CD4-positive, alpha-beta T cell treated with Interleukin-6 for 4 hours (primary cell): ENCODE results near the gene CMTM1.
A peak's percentile ranks its signal among the peaks of the same experiment; 100 is the strongest.

Experiments
- DNase-seq: peaks from one replicate; pipeline ENCODE4 v3.0.0-alpha.2; 2020; ENCODE audit warnings: mixed read lengths

Gene CMTM1

GRCh38 chr16:66539623-66540469 lies 26.4 kb upstream of the CMTM1 start:
- DNase-seq = peak; percentile 53

GRCh38 chr16:66541388-66542355 lies 24.6 kb upstream of the CMTM1 start:
- no peak for DNase-seq

GRCh38 chr16:66542396-66542795 lies 23.8 kb upstream of the CMTM1 start:
- no peak for DNase-seq

GRCh38 chr16:66543541-66543940 lies 22.7 kb upstream of the CMTM1 start:
- DNase-seq = no peak

- DNase-seq = no peak
Measured at GRCh38 chr16:66544016-66544757, 22.1 kb upstream of the CMTM1 start.

GRCh38 chr16:66547101-66547989 lies 18.9 kb upstream of the CMTM1 start:
- no peak for DNase-seq

GRCh38 chr16:66548068-66548467 lies 18.2 kb upstream of the CMTM1 start:
- DNase-seq = no peak

- no peak for DNase-seq
Measured at GRCh38 chr16:66548868-66549267, 17.4 kb upstream of the CMTM1 start.

- peak; percentile 57 for DNase-seq
Measured at GRCh38 chr16:66549284-66550131, 16.7 kb upstream of the CMTM1 start, which contains the start of gene TK2. TK2 (minus strand) TSS chr16:66550122; CDS start chr16:66550061, 61 bp downstream.

- DNase-seq = peak; percentile 74
Measured at GRCh38 chr16:66551348-66551759, 14.9 kb upstream of the CMTM1 start.

- peak; percentile 28 for DNase-seq
Measured at GRCh38 chr16:66551788-66552285, 14.4 kb upstream of the CMTM1 start.

GRCh38 chr16:66552286-66553177 lies 13.7 kb upstream of the CMTM1 start, which contains the start of gene CKLF:
CKLF (plus strand) TSS chr16:66552576; CDS start chr16:66552716, 140 bp downstream.
- DNase-seq = peak; percentile 90

- no peak for DNase-seq
Measured at GRCh38 chr16:66553223-66553622, 13.0 kb upstream of the CMTM1 start.

GRCh38 chr16:66554021-66554420 lies 12.2 kb upstream of the CMTM1 start:
- no peak for DNase-seq

- no peak for DNase-seq
Measured at GRCh38 chr16:66554495-66554894, 11.7 kb upstream of the CMTM1 start.

GRCh38 chr16:66560107-66560506 lies 6.1 kb upstream of the CMTM1 start:
- DNase-seq = no peak

GRCh38 chr16:66561381-66562080 lies 4.7 kb upstream of the CMTM1 start:
- DNase-seq = no peak

- no peak for DNase-seq
Measured at GRCh38 chr16:66562409-66562808, 3.8 kb upstream of the CMTM1 start.

GRCh38 chr16:66562986-66563385 lies 3.3 kb upstream of the CMTM1 start:
- DNase-seq = no peak
